HEK293 (cell line): ENCODE measurements around the gene PTPRK.
A peak's percentile ranks its signal among the peaks of the same experiment; 100 is the strongest.

Source experiments
- CTCF ChIA-PET: fragments of 350-600 bp; formaldehyde crosslinking; extraction: SDS; loops from one replicate; lab custom pipeline; 2021; ENCODE audit warnings: antibody characterized with exemption; lab: Yijun Ruan, JAX
- POLR2A ChIA-PET: fragments of 300-600 bp; formaldehyde crosslinking; extraction: SDS; loops from one replicate; lab custom pipeline; 2020; ENCODE audit warnings: antibody characterized with exemption, inconsistent platforms; lab: Yijun Ruan, JAX
- H3K27ac ChIP-seq: fragments of 200-500 bp; sonication (Bioruptor generic); 2 replicates; pipeline ENCODE4 v1.5.1; 2014; ENCODE audit warnings: low read depth, low read length, control low read depth, inconsistent platforms; ENCODE audit errors: extremely low read depth
- H3K36me3 ChIP-seq, 2 experiments: fragments of 200-500 bp in 1 of 2; sonication (Bioruptor generic) in 1 of 2; 1 replicate in 1 of 2; 2 replicates in 1 of 2; pipeline ENCODE4 v1.5.1; 2014 to 2017; ENCODE audit warnings: inconsistent platforms in 2 of 2, low read length in 2 of 2; ENCODE audit not compliant: control insufficient read depth in 2 of 2, insufficient read depth in 1 of 2
- H3K4me1 ChIP-seq: fragments of 200-500 bp; sonication (Bioruptor generic); 2 replicates; pipeline ENCODE4 v1.5.1; 2014; ENCODE audit warnings: mild to moderate bottlenecking, low read length, inconsistent platforms; ENCODE audit not compliant: control insufficient read depth, insufficient read depth
- H3K4me3 ChIP-seq: 2 replicates; pipeline ENCODE4 v1.5.1; 2011; ENCODE audit warnings: low read depth, mild to moderate bottlenecking, control low read depth, low read length, moderate library complexity
- H3K9me3 ChIP-seq: fragments of 200-500 bp; sonication (Bioruptor generic); 2 replicates; pipeline ENCODE4 v1.5.1; 2014; ENCODE audit warnings: low read depth, low read length, inconsistent platforms; ENCODE audit not compliant: control insufficient read depth, insufficient read depth
- KLF10 ChIP-seq: fragments of 450-650 bp; IDR thresholded peaks from 2 replicates; pipeline ENCODE4 v1.5.1; 2018; ENCODE audit warnings: missing biosample characterization, mild to moderate bottlenecking, missing genetic modification characterization
- MEIS1 ChIP-seq: sonication (generic); formaldehyde crosslinking; IDR thresholded peaks from 2 replicates; pipeline ENCODE4 v1.8.1; 2022; ENCODE audit warnings: missing genetic modification reagents, mild to moderate bottlenecking, borderline replicate concordance
- PRDM6 ChIP-seq: fragments of 450-650 bp; formaldehyde crosslinking; IDR thresholded peaks from 2 replicates; pipeline ENCODE4 v1.5.1; 2017; ENCODE audit warnings: missing biosample characterization, missing genetic modification characterization
- SCRT1 ChIP-seq: fragments of 450-650 bp; formaldehyde crosslinking; IDR thresholded peaks from 2 replicates; pipeline ENCODE4 v1.5.1; 2016; ENCODE audit warnings: missing biosample characterization, missing genetic modification characterization, borderline replicate concordance
- TCF7L2 ChIP-seq: IDR thresholded peaks from 2 replicates; pipeline ENCODE4 v1.6.1; 2011; ENCODE audit warnings: low read depth, mild to moderate bottlenecking, inconsistent platforms, low read length, moderate library complexity, borderline replicate concordance
- ZFHX2 ChIP-seq: fragments of 450-650 bp; formaldehyde crosslinking; conservative IDR thresholded peaks from 2 replicates; pipeline ENCODE4 v1.5.1; 2016; ENCODE audit warnings: missing biosample characterization, missing genetic modification characterization
- ZFP3 ChIP-seq: fragments of 450-650 bp; formaldehyde crosslinking; IDR thresholded peaks from 2 replicates; pipeline ENCODE4 v1.5.1; 2016; ENCODE audit warnings: low read depth, missing biosample characterization, missing genetic modification characterization
- ZNF121 ChIP-seq: fragments of 450-650 bp; formaldehyde crosslinking; IDR thresholded peaks from 2 replicates; pipeline ENCODE4 v1.5.1; 2016; ENCODE audit warnings: missing biosample characterization, missing genetic modification characterization
- ZNF140 ChIP-seq: fragments of 450-650 bp; formaldehyde crosslinking; IDR thresholded peaks from 2 replicates; pipeline ENCODE4 v1.5.1; 2016; ENCODE audit warnings: missing biosample characterization, missing genetic modification characterization
- ZNF169 ChIP-seq: fragments of 450-650 bp; formaldehyde crosslinking; IDR thresholded peaks from 2 replicates; pipeline ENCODE4 v1.5.1; 2016; ENCODE audit warnings: missing biosample characterization, missing genetic modification characterization
- ZNF223 ChIP-seq: fragments of 450-650 bp; formaldehyde crosslinking; IDR thresholded peaks from 2 replicates; pipeline ENCODE4 v1.5.1; 2016; ENCODE audit warnings: missing biosample characterization, missing genetic modification characterization
- ZNF239 ChIP-seq: fragments of 450-650 bp; formaldehyde crosslinking; IDR thresholded peaks from 2 replicates; pipeline ENCODE4 v1.5.1; 2016; ENCODE audit warnings: missing biosample characterization, missing genetic modification characterization
- ZNF488 ChIP-seq: fragments of 450-650 bp; formaldehyde crosslinking; IDR thresholded peaks from 2 replicates; pipeline ENCODE4 v1.5.1; 2016; ENCODE audit warnings: missing biosample characterization, missing genetic modification characterization
- ZNF610 ChIP-seq: fragments of 450-650 bp; formaldehyde crosslinking; IDR thresholded peaks from 2 replicates; pipeline ENCODE4 v1.5.1; 2016; ENCODE audit warnings: missing biosample characterization, missing genetic modification characterization, borderline replicate concordance
- ZSCAN4 ChIP-seq: fragments of 450-650 bp; formaldehyde crosslinking; IDR thresholded peaks from 2 replicates; pipeline ENCODE4 v1.5.1; 2017; ENCODE audit warnings: missing biosample characterization, missing genetic modification characterization
- TF ChIP-seq, protein P1 (sequence below): fragments of 450-650 bp; formaldehyde crosslinking; IDR thresholded peaks from 2 replicates; pipeline ENCODE4; 2016; ENCODE audit warnings: missing biosample characterization, missing genetic modification characterization
- TF ChIP-seq, protein P2 (sequence below): fragments of 450-650 bp; formaldehyde crosslinking; IDR thresholded peaks from 2 replicates; pipeline ENCODE4 v1.5.1; 2016; ENCODE audit warnings: missing biosample characterization, missing genetic modification characterization, low read depth

PTPRK gene

GRCh38 chr6:128363020-128363813, 157.2 kb downstream of the PTPRK start (continued):
- no peak for TF ChIP-seq ZNF140
- TF ChIP-seq, all 188 proteins: peak for 2

- no peak overlapping the region for H3K4me3 ChIP-seq
- no peak for TF ChIP-seq TCF7L2
- TF ChIP-seq, protein P1, sequence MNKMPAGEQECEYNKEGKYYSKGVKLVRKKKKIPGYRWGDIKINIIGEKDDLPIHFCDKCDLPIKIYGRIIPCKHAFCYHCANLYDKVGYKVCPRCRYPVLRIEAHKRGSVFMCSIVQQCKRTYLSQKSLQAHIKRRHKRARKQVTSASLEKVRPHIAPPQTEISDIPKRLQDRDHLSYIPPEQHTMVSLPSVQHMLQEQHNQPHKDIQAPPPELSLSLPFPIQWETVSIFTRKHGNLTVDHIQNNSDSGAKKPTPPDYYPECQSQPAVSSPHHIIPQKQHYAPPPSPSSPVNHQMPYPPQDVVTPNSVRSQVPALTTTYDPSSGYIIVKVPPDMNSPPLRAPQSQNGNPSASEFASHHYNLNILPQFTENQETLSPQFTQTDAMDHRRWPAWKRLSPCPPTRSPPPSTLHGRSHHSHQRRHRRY, result no peak
- TF ChIP-seq ZFHX2 (tag by site-specific recombination), result no peak
- no peak for TF ChIP-seq ZNF169 (tag by site-specific recombination)
- TF ChIP-seq ZNF488 (tag by site-specific recombination), result no peak
- TF ChIP-seq ZSCAN4 (tag by site-specific recombination), result no peak
- no peak for TF ChIP-seq MEIS1
- no peak for TF ChIP-seq SCRT1 (tag by site-specific recombination)
- no peak for TF ChIP-seq KLF10 (tag by site-specific recombination)
- no peak for TF ChIP-seq ZNF121 (tag by site-specific recombination)
- no peak for TF ChIP-seq ZNF223
- no peak for TF ChIP-seq ZFP3
- TF ChIP-seq, all 188 proteins: peak for 0
- no peaks in the 10 kb centered on the region for H3K9me3 ChIP-seq
- ChIA-PET POLR2A (no interaction called here), CTCF (no interaction called here)
- no peak overlapping the region for H3K27ac ChIP-seq
- H3K36me3 ChIP-seq, result no peaks in the 10 kb centered on the region
- H3K4me1 ChIP-seq, result peaks cover 21% of the 10 kb centered on the region
Observed at GRCh38 chr6:128361378-128361777, 159.0 kb downstream of the PTPRK start.

GRCh38 chr6:128358244-128358776, 162.1 kb downstream of the PTPRK start:
- Histone ChIP-seq H3K4me1 (peaks cover 5% of the 10 kb centered on the region), H3K27ac (no peak overlapping the region), H3K4me3 (no peak overlapping the region), H3K36me3 (no peaks in the 10 kb centered on the region), H3K9me3 (no peaks in the 10 kb centered on the region)
- ChIA-PET POLR2A (no interaction called here), CTCF (interaction anchor here (0.7 kb wide), 1 partner anchor 8 kb away, joined by 4 read pairs; no protein-coding TSS in a partner anchor)
- TF ChIP-seq PRDM6 (tag by site-specific recombination) (0 out of 2 replicates have a peak, but pooled peaks have one; percentile 30), ZNF610 (tag by site-specific recombination) (no peak), ZNF239 (tag by site-specific recombination) (no peak)
- TF ChIP-seq, protein P2, sequence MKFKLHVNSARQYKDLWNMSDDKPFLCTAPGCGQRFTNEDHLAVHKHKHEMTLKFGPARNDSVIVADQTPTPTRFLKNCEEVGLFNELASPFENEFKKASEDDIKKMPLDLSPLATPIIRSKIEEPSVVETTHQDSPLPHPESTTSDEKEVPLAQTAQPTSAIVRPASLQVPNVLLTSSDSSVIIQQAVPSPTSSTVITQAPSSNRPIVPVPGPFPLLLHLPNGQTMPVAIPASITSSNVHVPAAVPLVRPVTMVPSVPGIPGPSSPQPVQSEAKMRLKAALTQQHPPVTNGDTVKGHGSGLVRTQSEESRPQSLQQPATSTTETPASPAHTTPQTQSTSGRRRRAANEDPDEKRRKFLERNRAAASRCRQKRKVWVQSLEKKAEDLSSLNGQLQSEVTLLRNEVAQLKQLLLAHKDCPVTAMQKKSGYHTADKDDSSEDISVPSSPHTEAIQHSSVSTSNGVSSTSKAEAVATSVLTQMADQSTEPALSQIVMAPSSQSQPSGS (tag by site-specific recombination), result peak; percentile 54; the same call in 1 of the 2 replicates
